Transverse colon (tissue), 4 donors: ENCODE measurements around the gene GNRHR. TPM values are rescaled to one million over a fixed set of nuclear protein-coding genes. Genes with fewer than 3 reads are reported as not detected.

Experiments used
- DNase-seq: peaks from one replicate; pipeline ENCODE4 v3.0.0-alpha.2; 2019
- H3K27ac ChIP-seq, 4 donors: fragments of 200-600 bp; sonication (generic); 2 replicates each; pipeline ENCODE4 v1.5.1; 2016 to 2018; ENCODE audit warnings: inconsistent platforms in 4 of 4
- H3K27me3 ChIP-seq: fragments of 200-600 bp; sonication (generic); 2 replicates; pipeline ENCODE4 v1.5.1; 2017; ENCODE audit warnings: inconsistent platforms
- H3K36me3 ChIP-seq, 4 donors: fragments of 200-600 bp; sonication (generic); 2 replicates each; pipeline ENCODE4 v1.5.1; 2017 to 2019; ENCODE audit warnings: inconsistent platforms in 4 of 4
- H3K4me1 ChIP-seq, 4 donors: fragments of 200-600 bp; sonication (generic); 2 replicates each; pipeline ENCODE4 v1.5.1; 2017 to 2020; ENCODE audit warnings: inconsistent platforms in 4 of 4
- H3K4me3 ChIP-seq, 4 donors: fragments of 200-600 bp; sonication (generic); 1 replicate in 1 of 4; 2 replicates in 3 of 4; pipeline versions ENCODE4 v1.5.1 to v1.6.1; 2017 to 2019; ENCODE audit warnings: inconsistent platforms in 4 of 4
- H3K9me3 ChIP-seq, 2 donors: fragments of 200-600 bp; sonication (generic); 2 replicates each; pipeline ENCODE4 v1.5.1; 2017 to 2019; ENCODE audit warnings: inconsistent platforms in 2 of 2
- EP300 ChIP-seq: sonication (generic); formaldehyde crosslinking; IDR thresholded peaks from one replicate; pipeline ENCODE4 v1.6.1; 2017; ENCODE audit warnings: antibody characterized with exemption, low read depth
- POLR2A ChIP-seq: fragments of 450-650 bp; IDR thresholded peaks from one replicate; pipeline ENCODE4 v1.6.1; 2016; ENCODE audit warnings: antibody characterized with exemption, mild to moderate bottlenecking, moderate library complexity
- POLR2AphosphoS5 ChIP-seq, 3 donors: sonication (generic); formaldehyde crosslinking; IDR thresholded peaks; one replicate each; pipeline ENCODE4 v1.6.1; 2016; ENCODE audit warnings: antibody characterized with exemption in 3 of 3
- WGBS, 2 donors: methylation state at CpG; one replicate each; pipeline ENCODE4 v1.1.5; 2018; ENCODE audit warnings: low coverage in 1 of 2; 5-methylcytosine and 5-hydroxymethylcytosine counted together
- in situ Hi-C, 4 donors: fragments of 200-750 bp; cut with MboI; loops; one replicate each; pipeline versions ENCODE4 v1.15.0 to v1.15.1; 2017; ENCODE audit warnings: low sequenced_read_pairs in 3 of 4, low pct_ligation_motif_present in 1 of 4, low pct_unique_long_range_greater_than_20kb in 1 of 4
- intact Hi-C: fragments of 100-400 bp; cut with DNase I; formaldehyde crosslinking; loops from one replicate; pipeline ENCODE4 v1.15.1; 2023; ENCODE audit warnings: low total_unique reads
- total RNA-seq, 4 donors: library from RNA; depleted of rRNA; stranded (reverse); fragments of >200 nt; gene quantifications; one replicate each; pipeline ENCODE4 v1.1.0, GENCODE V29; 2016
- TF ChIP-seq, protein P1 (sequence below), 5 experiments: fragments of 200-600 bp in 3 of 5; fragments of 450-650 bp in 2 of 5; sonication (generic) in 3 of 5; IDR thresholded peaks; 1 replicate in 2 of 5; 2 replicates in 3 of 5; pipeline ENCODE4 v1.5.1; 2016 to 2017; ENCODE audit warnings: antibody characterized with exemption in 5 of 5, inconsistent platforms in 3 of 5, mild to moderate bottlenecking in 2 of 5, moderate library complexity in 1 of 5

The GNRHR gene
- total RNA-seq, 4 donors from 2014 or later: not detected

DNA sequence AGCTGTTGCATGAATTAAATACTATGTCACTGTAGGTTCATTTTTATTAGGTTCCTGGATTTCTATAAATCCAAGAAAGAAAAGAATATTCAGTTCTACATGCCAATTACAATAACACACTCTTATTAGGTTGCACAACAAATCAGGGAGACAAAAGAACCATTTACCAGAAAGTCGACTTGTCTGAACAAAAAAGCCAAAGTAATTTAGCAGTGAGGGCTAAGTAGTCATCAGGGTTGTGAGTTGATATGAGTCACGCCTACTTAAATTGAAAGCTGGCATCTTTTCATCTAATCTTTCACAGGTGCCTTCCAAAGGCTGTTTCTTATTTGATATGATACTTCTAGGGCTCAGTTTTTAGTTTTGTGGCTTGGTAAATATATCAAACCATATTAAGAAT is 25.4 kb upstream of the GNRHR start:
- 51 to 70% methylated on average over 2 of the region's 2 CpGs for WGBS, 2 donors
- no peaks in the 10 kb centered on the region for H3K4me1 ChIP-seq
- in situ Hi-C loops: no loop called here
- no peaks in the 10 kb centered on the region for H3K9me3 ChIP-seq
- no peak overlapping the region for H3K4me3 ChIP-seq
- TF ChIP-seq, protein P1, sequence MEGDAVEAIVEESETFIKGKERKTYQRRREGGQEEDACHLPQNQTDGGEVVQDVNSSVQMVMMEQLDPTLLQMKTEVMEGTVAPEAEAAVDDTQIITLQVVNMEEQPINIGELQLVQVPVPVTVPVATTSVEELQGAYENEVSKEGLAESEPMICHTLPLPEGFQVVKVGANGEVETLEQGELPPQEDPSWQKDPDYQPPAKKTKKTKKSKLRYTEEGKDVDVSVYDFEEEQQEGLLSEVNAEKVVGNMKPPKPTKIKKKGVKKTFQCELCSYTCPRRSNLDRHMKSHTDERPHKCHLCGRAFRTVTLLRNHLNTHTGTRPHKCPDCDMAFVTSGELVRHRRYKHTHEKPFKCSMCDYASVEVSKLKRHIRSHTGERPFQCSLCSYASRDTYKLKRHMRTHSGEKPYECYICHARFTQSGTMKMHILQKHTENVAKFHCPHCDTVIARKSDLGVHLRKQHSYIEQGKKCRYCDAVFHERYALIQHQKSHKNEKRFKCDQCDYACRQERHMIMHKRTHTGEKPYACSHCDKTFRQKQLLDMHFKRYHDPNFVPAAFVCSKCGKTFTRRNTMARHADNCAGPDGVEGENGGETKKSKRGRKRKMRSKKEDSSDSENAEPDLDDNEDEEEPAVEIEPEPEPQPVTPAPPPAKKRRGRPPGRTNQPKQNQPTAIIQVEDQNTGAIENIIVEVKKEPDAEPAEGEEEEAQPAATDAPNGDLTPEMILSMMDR (IDR thresholded peaks at IDR 0.05): no peak
- TF ChIP-seq EP300: no peak
- no peak for TF ChIP-seq POLR2AphosphoS5 (IDR thresholded peaks at IDR 0.05)
- no peak for TF ChIP-seq POLR2A
- intact Hi-C loops: no loop called here
- no peak overlapping the region for H3K27ac ChIP-seq
- H3K27me3 ChIP-seq: no peaks in the 10 kb centered on the region
- no peaks in the 10 kb centered on the region for H3K36me3 ChIP-seq
- DNase-seq: no peak

DNA sequence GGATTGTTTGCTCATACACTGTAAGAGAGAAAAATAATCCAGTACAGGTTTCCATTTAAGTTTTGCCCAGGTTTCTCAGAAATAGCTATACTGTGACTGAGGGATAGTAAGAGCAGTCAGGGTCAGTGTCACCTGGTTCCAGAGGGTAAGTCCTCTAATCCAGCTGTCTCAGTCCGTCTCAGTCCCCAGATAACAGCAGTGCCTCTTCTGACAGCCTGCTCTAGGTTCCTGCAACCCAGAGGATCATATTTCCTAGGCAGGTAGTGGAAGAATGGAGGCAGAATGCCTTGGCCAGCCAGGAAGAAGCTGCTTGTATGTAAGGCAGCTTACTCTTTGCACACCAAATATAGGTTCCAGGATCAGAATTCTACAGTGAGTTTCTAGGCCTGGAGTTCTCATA is 22.6 kb upstream of the GNRHR start:
- no peaks in the 10 kb centered on the region for H3K9me3 ChIP-seq
- H3K27me3 ChIP-seq: no peaks in the 10 kb centered on the region
- no peaks in the 10 kb centered on the region for H3K4me1 ChIP-seq
- TF ChIP-seq EP300 (no peak), POLR2A (no peak), POLR2AphosphoS5 (IDR thresholded peaks at IDR 0.05) (no peak)
- TF ChIP-seq, protein P1 (IDR thresholded peaks at IDR 0.05): no peak
- H3K4me3 ChIP-seq: no peak overlapping the region
- H3K36me3 ChIP-seq: no peaks in the 10 kb centered on the region
- intact Hi-C loops: no loop called here
- in situ Hi-C loops: no loop called here
- H3K27ac ChIP-seq: no peak overlapping the region
- no peak for DNase-seq
- 73% methylated on average over 1 of the region's 1 CpG; no CpG with 5 or more reads in 1 of the 2 donors for WGBS, 2 donors

DNA sequence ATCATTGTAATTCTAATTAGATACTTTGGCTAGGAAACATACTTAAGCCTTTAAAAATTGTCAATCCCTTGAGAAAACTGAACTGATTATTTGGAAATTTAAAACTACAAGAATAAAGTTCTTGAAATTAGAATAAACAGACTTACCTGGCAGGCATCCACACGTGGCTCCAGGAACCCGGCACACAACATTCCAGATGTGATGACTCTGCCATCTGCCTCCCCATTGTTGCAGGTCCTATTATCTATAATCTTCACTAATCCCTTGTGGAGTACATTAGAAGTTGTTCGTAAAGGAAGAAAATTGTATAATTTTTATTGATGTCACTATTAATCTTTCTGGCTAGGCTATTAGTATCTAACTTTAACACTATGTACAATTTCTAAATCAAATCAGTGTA is 16.2 kb upstream of the GNRHR start:
- in situ Hi-C loops: no loop called here

DNA sequence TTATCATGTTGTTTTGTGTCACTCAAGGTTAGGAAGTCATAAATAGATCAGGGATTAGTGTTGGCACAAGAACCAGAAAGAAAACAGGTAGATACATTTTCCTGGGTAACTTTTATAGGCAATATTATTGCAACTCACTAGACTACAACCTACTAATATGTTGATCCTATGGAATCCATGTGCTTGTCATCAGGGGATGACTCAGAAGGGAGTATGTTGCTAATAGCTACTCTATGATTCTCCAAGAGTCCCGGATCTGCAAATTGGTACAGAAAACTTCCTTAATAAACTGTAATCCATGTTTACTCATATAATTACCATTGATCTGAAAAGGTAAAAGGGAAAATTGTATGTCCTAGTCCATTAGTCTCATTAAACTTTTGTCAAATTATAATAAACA is 11.7 kb upstream of the GNRHR start:
- WGBS, 2 donors: 71 to 79% methylated on average over 1 of the region's 1 CpG
- in situ Hi-C loops (no loop called here), intact Hi-C loops (no loop called here)

More for the DNA sequence above, 16.2 kb upstream of the GNRHR start:
- Histone ChIP-seq H3K4me3 (no peak overlapping the region), H3K27me3 (no peaks in the 10 kb centered on the region), H3K27ac (no peak overlapping the region), H3K36me3 (no peaks in the 10 kb centered on the region), H3K9me3 (no peaks in the 10 kb centered on the region), H3K4me1 (no peaks in the 10 kb centered on the region)
- WGBS, 2 donors: 65 to 69% methylated on average over 3 of the region's 3 CpGs
- DNase-seq: no peak
- TF ChIP-seq POLR2A (no peak), EP300 (no peak), POLR2AphosphoS5 (IDR thresholded peaks at IDR 0.05) (no peak)
- TF ChIP-seq, protein P1 (IDR thresholded peaks at IDR 0.05): no peak
- intact Hi-C loops: no loop called here

More for the DNA sequence above, 11.7 kb upstream of the GNRHR start:
- Histone ChIP-seq H3K4me1 (peaks cover 0 to 4% (median 0%) of the 10 kb centered on the region in 4 donors), H3K36me3 (no peaks in the 10 kb centered on the region), H3K27me3 (no peaks in the 10 kb centered on the region), H3K27ac (no peak overlapping the region), H3K9me3 (no peaks in the 10 kb centered on the region), H3K4me3 (no peak overlapping the region)
- TF ChIP-seq POLR2A (no peak), POLR2AphosphoS5 (IDR thresholded peaks at IDR 0.05) (no peak), EP300 (no peak)
- TF ChIP-seq, protein P1 (IDR thresholded peaks at IDR 0.05): no peak
- no peak for DNase-seq
